BLaER1 treated with 17β-estradiol and CSF1 and Interleukin-3, amounts not matched to agents 10 nM and 100 nM (cell line): ENCODE results near the gene MSI2.

Experiments
- H3K27ac ChIP-seq, 11 experiments: shearing (Covaris generic); formaldehyde crosslinking; 2 replicates each; pipeline ENCODE4 v1.8.1; 2022
- H3K27me3 ChIP-seq, 11 experiments: shearing (Covaris generic); formaldehyde crosslinking; 2 replicates each; pipeline ENCODE4 v1.8.1; 2022
- H3K36me3 ChIP-seq, 11 experiments: shearing (Covaris generic); formaldehyde crosslinking; 2 replicates each; pipeline ENCODE4 v1.8.1; 2022
- H3K4me1 ChIP-seq, 10 experiments: shearing (Covaris generic); formaldehyde crosslinking; 2 replicates each; pipeline ENCODE4 v1.8.1; 2022
- H3K4me2 ChIP-seq, 11 experiments: shearing (Covaris generic); formaldehyde crosslinking; 2 replicates each; pipeline ENCODE4 v1.8.1; 2022
- H3K4me3 ChIP-seq, 10 experiments: shearing (Covaris generic); formaldehyde crosslinking; 2 replicates each; pipeline ENCODE4 v1.8.1; 2022
- H3K9ac ChIP-seq, 11 experiments: shearing (Covaris generic); formaldehyde crosslinking; 2 replicates each; pipeline ENCODE4 v1.8.1; 2022
- H3K9me3 ChIP-seq, 11 experiments: shearing (Covaris generic); formaldehyde crosslinking; replicated peaks in 1 of 11; 2 replicates each; pipeline ENCODE4 v1.8.1; 2022
- H4K20me1 ChIP-seq, 11 experiments: shearing (Covaris generic); formaldehyde crosslinking; 2 replicates each; pipeline ENCODE4 v1.8.1; 2022
- Cebpa-rat ChIP-seq, 11 experiments: shearing (Covaris generic); IDR thresholded peaks; 2 replicates each; pipeline ENCODE4 v1.8.1; 2022

MSI2 gene

GRCh38 chr17:57540596-57540995 is 284.3 kb downstream of the MSI2 start:
- no peak overlapping the region for H3K4me3 ChIP-seq
- H3K4me1 ChIP-seq, result peaks cover 19 to 100% (median 97%) of the 10 kb centered on the region in 10 experiments
- no peaks in the 10 kb centered on the region for H3K27me3 ChIP-seq
- H3K9me3 ChIP-seq, result 0 out of 22 replicates have a peak, but pooled peaks cover 0 to 6% (median 0%) of the 10 kb centered on the region in 11 experiments
- peak overlapping the region in 4 of 11 experiments; percentile 9 to 43 (median 28); a peak in 4 of 22 replicates for H3K27ac ChIP-seq
- no peak for TF ChIP-seq Cebpa-rat (IDR thresholded peaks at IDR 0.05)
- peak overlapping the region in 1 of 11 experiments; percentile 9; a peak in 1 of 22 replicates for H3K9ac ChIP-seq
- no peaks in the 10 kb centered on the region; a peak in 2 of 22 replicates for H4K20me1 ChIP-seq
- H3K36me3 ChIP-seq, result peaks cover 0 to 45% (median 0%) of the 10 kb centered on the region in 11 experiments; a peak in 6 of 22 replicates
- peak overlapping the region in 7 of 11 experiments; percentile 5 to 96 (median 90); a peak in 12 of 22 replicates for H3K4me2 ChIP-seq

GRCh38 chr17:57541049-57541448 is 284.7 kb downstream of the MSI2 start:
- no peak overlapping the region for H3K4me3 ChIP-seq
- no peaks in the 10 kb centered on the region for H3K27me3 ChIP-seq
- H3K4me2 ChIP-seq, result peak overlapping the region in 7 of 11 experiments; percentile 5 to 96 (median 90); a peak in 12 of 22 replicates
- H4K20me1 ChIP-seq, result no peaks in the 10 kb centered on the region; a peak in 2 of 22 replicates
- peaks cover 19 to 100% (median 95%) of the 10 kb centered on the region in 10 experiments for H3K4me1 ChIP-seq
- 0 out of 22 replicates have a peak, but pooled peaks cover 0 to 6% (median 0%) of the 10 kb centered on the region in 11 experiments for H3K9me3 ChIP-seq
- peak overlapping the region in 1 of 11 experiments; percentile 9; a peak in 1 of 22 replicates for H3K9ac ChIP-seq
- H3K36me3 ChIP-seq, result peaks cover 0 to 45% (median 0%) of the 10 kb centered on the region in 11 experiments; a peak in 6 of 22 replicates
- TF ChIP-seq Cebpa-rat (IDR thresholded peaks at IDR 0.05), result no peak
- peak overlapping the region in 3 of 11 experiments; percentile 9 to 43 (median 24); a peak in 3 of 22 replicates for H3K27ac ChIP-seq

GRCh38 chr17:57541472-57542394 is 285.4 kb downstream of the MSI2 start:
- TF ChIP-seq Cebpa-rat (IDR thresholded peaks at IDR 0.05), result peak in 1 of 11 experiments; percentile 72; a peak in 2 of 22 replicates
- 0 out of 22 replicates have a peak, but pooled peaks cover 0 to 6% (median 0%) of the 10 kb centered on the region in 11 experiments for H3K9me3 ChIP-seq
- H3K4me2 ChIP-seq, result peak overlapping the region in 9 of 11 experiments; percentile 3 to 96 (median 55); a peak in 15 of 22 replicates
- H3K4me1 ChIP-seq, result peaks cover 19 to 100% (median 95%) of the 10 kb centered on the region in 10 experiments
- no peak overlapping the region for H3K4me3 ChIP-seq
- no peaks in the 10 kb centered on the region; a peak in 2 of 22 replicates for H4K20me1 ChIP-seq
- no peak overlapping the region for H3K9ac ChIP-seq
- peaks cover 0 to 38% (median 0%) of the 10 kb centered on the region in 11 experiments; a peak in 6 of 22 replicates for H3K36me3 ChIP-seq
- no peak overlapping the region for H3K27ac ChIP-seq
- no peaks in the 10 kb centered on the region for H3K27me3 ChIP-seq

DNA sequence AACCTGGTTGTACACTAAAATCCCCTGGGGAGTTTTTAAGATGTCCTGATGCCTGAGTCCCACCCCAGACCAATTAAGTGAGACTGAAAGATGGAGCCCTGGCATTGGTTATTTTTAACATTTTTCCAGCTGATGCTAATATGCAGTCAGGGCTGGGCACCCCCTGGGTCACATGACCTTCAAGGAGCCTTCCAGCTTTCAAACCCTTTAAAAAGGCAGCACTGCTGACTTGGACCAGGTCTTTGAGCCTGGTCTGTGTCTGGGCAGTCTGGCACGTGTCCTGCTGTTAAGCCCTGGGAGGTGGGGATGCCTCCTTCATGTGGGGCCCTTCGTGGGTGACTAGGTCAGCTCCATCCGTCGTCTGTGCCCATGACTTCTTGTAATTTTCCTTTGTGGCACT is 286.2 kb downstream of the MSI2 start:
- Histone ChIP-seq H3K9ac (peak overlapping the region in 1 of 11 experiments; percentile 31; a peak in 1 of 22 replicates), H3K27ac (peak overlapping the region in 3 of 11 experiments; percentile 24 to 37 (median 32); a peak in 1 of 22 replicates), H3K9me3 (0 out of 22 replicates have a peak, but pooled peaks cover 0 to 6% (median 0%) of the 10 kb centered on the region in 11 experiments), H4K20me1 (no peaks in the 10 kb centered on the region; a peak in 2 of 22 replicates), H3K4me1 (peaks cover 12 to 100% (median 95%) of the 10 kb centered on the region in 10 experiments), H3K4me2 (peak overlapping the region in 9 of 11 experiments; percentile 18 to 96 (median 55); a peak in 17 of 22 replicates), H3K36me3 (peaks cover 0 to 38% (median 0%) of the 10 kb centered on the region in 11 experiments; a peak in 6 of 22 replicates), H3K27me3 (no peaks in the 10 kb centered on the region), H3K4me3 (no peak overlapping the region)
- no peak for TF ChIP-seq Cebpa-rat (IDR thresholded peaks at IDR 0.05)

DNA sequence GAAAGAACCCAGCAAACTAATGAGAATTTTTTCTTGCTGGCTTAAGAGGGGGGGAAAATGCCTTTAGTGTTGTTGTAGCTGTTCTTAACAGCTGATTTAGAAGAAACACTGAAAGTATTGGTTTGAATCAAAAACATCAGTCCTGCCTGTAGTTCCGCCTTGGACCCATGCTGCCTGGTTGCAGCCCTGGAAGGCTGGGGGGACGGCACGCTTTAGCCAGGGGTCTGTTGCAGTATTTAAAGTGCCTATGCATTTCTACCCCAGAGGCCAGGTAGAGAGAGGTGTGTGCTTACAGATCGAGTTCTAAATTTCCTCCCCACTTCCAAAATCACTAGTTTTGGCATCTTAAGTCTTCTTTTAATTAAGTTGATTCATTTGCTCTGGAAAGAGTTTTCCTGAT is 286.9 kb downstream of the MSI2 start:
- H3K9ac ChIP-seq, result peak overlapping the region in 3 of 11 experiments; percentile 10 to 31 (median 27); a peak in 1 of 22 replicates
- H3K4me3 ChIP-seq, result no peak overlapping the region
- H3K27ac ChIP-seq, result peak overlapping the region in 3 of 11 experiments; percentile 24 to 37 (median 31); a peak in 2 of 22 replicates
- H3K9me3 ChIP-seq, result 0 out of 22 replicates have a peak, but pooled peaks cover 0 to 6% (median 0%) of the 10 kb centered on the region in 11 experiments
- peak overlapping the region in 9 of 11 experiments; percentile 18 to 96 (median 55); a peak in 17 of 22 replicates for H3K4me2 ChIP-seq
- no peaks in the 10 kb centered on the region; a peak in 2 of 22 replicates for H4K20me1 ChIP-seq
- no peak for TF ChIP-seq Cebpa-rat (IDR thresholded peaks at IDR 0.05)
- H3K4me1 ChIP-seq, result peaks cover 10 to 100% (median 95%) of the 10 kb centered on the region in 10 experiments
- H3K36me3 ChIP-seq, result peaks cover 0 to 38% (median 0%) of the 10 kb centered on the region in 11 experiments; a peak in 6 of 22 replicates
- no peaks in the 10 kb centered on the region for H3K27me3 ChIP-seq

DNA sequence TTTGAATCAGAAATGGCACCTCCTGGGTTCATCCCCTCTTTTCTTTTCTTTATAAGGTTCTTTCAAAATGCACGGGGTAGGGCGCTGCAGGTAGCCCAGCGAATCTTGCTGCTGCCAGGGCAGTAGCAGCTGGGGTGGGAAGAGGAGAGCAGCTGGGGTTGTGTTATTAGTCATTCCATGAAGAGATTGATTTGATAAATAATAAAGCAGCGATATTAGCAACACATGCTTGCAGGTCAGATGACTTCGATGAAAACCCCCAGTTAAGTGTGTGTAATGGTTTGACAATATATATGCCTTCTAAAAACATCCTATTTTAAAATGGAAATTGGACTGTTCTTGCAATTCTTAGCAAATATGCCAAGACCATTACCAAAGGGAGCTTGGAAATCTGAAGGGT is 288.1 kb downstream of the MSI2 start:
- H3K36me3 ChIP-seq, result peaks cover 0 to 37% (median 0%) of the 10 kb centered on the region in 11 experiments; a peak in 6 of 22 replicates
- H3K27me3 ChIP-seq, result no peaks in the 10 kb centered on the region
- H3K4me1 ChIP-seq, result peaks cover 15 to 100% (median 95%) of the 10 kb centered on the region in 10 experiments
- H3K27ac ChIP-seq, result 0 out of 22 replicates have a peak overlapping the region, but pooled peaks of 2 of the 11 experiments have one; percentile 24 to 30
- peaks cover 0 to 1% (median 0%) of the 10 kb centered on the region in 11 experiments; a peak in 3 of 22 replicates for H4K20me1 ChIP-seq
- H3K9ac ChIP-seq, result 0 out of 22 replicates have a peak overlapping the region, but pooled peaks of 1 of the 11 experiments have one; percentile 3
- H3K9me3 ChIP-seq, result 0 out of 22 replicates have a peak, but pooled peaks cover 0 to 6% (median 0%) of the 10 kb centered on the region in 11 experiments
- H3K4me2 ChIP-seq, result peak overlapping the region in 7 of 11 experiments; percentile 16 to 96 (median 90); a peak in 10 of 22 replicates
- no peak overlapping the region for H3K4me3 ChIP-seq
- no peak for TF ChIP-seq Cebpa-rat (IDR thresholded peaks at IDR 0.05)

DNA sequence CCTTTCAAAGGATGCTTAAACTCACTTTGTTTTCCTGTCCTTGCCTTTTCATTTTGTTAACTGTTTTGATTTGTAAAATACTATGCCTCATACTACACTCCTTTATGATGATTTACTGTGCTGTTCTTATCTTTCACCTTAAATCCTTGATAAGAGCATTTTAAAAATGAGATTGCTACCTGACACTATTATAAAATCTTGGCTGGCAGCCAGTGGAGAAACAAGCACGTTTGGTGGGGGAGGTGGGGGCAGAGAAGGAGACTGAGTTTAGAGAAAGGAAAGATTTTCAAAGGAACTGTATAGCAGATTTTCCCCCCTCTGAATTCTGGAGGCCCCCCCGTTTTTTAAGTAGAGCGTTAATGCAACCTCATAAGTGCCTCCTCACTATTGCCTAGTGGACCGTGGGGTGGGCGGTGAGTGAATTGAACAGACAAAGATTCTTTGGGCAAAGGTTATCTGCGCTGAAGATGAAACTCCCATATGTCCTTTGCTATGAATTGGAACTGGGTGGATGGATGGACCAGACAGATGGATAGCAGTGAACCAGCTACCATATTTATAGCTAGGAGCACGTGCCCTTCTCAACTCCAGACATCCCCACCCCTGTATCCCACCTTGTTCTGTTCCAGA is 288.6 kb downstream of the MSI2 start:
- H3K36me3 ChIP-seq, result peaks cover 0 to 32% (median 0%) of the 10 kb centered on the region in 11 experiments; a peak in 6 of 22 replicates
- peak overlapping the region in 8 of 11 experiments; percentile 5 to 96 (median 72); a peak in 13 of 22 replicates for H3K4me2 ChIP-seq
- peaks cover 0 to 7% (median 0%) of the 10 kb centered on the region in 11 experiments; a peak in 4 of 22 replicates for H4K20me1 ChIP-seq
- 0 out of 22 replicates have a peak, but pooled peaks cover 0 to 6% (median 0%) of the 10 kb centered on the region in 11 experiments for H3K9me3 ChIP-seq
- H3K4me1 ChIP-seq, result peaks cover 21 to 100% (median 95%) of the 10 kb centered on the region in 10 experiments
- H3K4me3 ChIP-seq, result no peak overlapping the region
- peak overlapping the region in 4 of 11 experiments; percentile 1 to 31 (median 22); a peak in 1 of 22 replicates for H3K27ac ChIP-seq
- no peak overlapping the region for H3K9ac ChIP-seq
- no peaks in the 10 kb centered on the region for H3K27me3 ChIP-seq
- TF ChIP-seq Cebpa-rat (IDR thresholded peaks at IDR 0.05), result no peak
